GM11168 (cell line): ENCODE results near the gene RAI1.

Experiments
- in situ Hi-C: fragments of 300-500 bp; cut with MboI; formaldehyde crosslinking; loops from one replicate; pipeline ENCODE4 v1.12.0; 2022; ENCODE audit warnings: low sequenced_read_pairs; ENCODE audit not compliant: unreplicated experiment

RAI1 gene

DNA sequence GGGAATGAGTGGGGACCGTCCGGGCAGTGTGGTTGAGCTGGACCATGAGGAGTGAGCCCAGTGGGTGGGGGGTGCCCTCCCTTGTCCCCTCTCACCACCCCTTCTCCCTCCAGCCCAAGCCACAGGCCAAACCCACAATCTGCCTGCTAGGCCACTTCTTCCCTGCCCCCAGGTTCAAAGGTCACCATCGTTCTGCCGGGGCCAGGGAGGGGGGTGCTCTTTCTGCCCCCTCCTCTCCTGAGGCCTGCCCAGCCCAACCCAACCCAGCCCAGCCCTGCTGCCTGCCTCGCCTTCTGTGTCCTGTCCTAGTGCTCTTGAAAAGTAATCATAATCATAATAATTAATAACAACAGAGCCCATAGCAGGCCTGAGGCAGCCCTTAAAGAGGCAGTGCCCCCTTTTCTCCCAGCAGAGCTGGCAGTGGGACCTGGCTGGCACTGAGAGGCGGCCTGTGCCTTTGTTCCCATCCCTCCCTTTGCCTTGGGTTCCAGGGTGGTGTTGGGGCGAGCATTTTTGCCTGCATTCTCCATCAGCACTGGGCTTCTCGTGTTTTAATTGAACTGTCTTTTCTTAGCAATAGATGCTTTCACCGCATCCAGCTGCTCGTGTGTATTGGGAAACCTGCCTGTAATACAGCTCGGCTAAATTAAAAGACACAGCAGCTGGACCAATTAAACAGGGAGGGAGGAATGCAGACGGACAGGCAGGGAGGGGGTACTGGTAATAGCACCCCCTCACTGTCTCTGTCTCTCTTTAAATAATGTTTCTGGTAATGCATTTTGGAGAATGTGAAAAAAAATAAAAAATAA, 108.8 kb downstream of the RAI1 start:
- in situ Hi-C loops, result no loop called here

DNA sequence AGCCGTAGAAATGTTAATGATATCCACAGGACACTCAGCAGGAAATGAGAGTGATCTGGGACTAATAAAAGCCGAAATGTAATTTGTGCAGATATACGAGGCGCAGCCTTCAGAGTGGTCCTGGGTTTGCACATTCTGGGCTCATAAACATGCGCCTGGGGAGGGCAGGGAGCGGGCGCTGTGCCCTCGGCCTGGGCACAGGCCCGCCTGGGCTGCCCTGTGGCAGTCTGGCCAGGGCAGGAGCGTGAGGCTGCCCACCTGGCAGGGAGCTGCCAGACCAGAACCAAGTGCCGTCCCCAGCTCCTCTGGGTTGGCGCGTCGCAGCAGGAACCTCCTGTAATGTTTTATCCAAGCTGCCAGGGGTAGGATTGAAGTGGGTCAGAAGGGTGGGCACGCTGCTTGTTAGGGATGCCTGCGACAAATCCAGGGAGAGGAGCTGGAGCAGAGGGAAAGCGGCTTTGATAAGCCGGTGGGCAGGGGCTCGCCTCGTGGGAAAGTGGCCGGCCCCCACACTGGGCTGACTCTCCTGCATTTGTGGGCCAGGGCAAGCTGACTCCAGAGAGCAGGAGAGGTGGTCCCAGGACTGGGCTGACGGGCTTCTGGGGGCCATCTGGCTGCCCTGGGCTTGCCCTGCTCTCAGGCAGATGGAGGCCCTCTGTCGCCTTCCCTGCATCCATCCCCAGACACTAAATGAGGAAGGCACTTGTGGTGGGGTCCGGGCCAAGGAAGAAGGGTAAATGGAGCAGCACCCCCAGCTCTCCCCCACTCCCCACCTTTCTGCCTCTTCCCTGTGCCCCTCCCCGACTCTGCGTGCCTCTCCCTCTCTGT, 109.6 kb downstream of the RAI1 start:
- in situ Hi-C loops, result no loop called here

DNA sequence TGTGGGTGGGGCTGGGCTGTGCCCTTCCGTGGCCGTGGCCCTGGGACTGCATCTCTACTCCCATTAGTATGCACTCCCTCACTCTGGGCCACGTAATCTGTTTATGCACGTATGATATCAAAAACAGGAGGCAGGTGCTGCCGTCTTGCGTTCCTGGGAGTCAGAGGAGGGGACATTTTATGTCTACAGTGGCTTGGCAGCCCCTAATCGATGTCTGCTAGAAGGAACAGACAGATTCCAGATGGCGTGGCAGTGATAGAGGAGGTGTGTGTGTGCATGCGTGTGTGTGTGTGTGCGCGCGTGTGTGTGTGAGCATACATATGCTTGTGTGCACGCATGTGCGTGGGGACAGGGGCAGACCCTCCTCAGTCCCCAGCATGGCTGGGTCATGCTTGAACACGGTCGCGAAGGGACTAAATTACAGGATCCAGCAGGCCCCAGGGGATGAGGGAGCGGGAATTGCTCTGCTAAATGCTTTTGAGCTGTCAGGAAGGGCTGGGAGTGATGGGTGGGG, 110.8 kb downstream of the RAI1 start:
- in situ Hi-C loops, result no loop called here

DNA sequence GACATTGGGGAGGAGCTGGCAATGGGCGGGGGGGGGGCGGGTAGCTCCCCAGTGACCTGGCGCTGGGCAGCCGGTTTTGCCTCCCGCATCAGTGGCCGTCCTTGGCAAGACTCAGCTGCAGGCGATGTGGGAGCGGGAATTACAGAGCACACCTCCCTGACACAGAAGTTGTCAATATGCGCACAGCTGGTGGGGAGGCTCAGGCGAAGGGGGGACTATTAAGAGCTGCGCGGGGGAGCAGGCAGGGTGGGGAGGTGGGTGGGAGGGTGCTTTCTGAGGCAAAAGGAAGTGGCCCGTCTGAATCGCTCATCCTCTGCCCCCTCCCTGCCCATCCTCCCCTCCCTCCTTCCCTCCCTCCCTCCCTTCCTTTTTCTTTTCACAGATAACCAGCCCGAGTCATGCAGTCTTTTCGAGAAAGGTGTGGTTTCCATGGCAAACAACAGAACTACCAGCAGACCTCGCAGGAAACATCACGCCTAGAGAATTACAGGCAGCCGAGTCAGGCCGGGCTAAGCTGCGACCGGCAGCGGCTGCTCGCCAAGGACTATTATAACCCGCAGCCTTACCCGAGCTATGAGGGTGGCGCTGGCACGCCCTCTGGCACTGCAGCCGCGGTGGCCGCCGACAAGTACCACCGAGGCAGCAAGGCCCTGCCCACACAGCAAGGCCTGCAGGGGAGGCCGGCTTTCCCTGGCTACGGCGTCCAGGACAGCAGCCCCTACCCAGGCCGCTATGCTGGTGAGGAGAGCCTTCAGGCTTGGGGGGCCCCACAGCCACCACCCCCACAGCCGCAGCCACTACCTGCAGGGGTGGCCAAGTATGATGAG, 111.5 kb downstream of the RAI1 start:
- in situ Hi-C loops, result no loop called here

DNA sequence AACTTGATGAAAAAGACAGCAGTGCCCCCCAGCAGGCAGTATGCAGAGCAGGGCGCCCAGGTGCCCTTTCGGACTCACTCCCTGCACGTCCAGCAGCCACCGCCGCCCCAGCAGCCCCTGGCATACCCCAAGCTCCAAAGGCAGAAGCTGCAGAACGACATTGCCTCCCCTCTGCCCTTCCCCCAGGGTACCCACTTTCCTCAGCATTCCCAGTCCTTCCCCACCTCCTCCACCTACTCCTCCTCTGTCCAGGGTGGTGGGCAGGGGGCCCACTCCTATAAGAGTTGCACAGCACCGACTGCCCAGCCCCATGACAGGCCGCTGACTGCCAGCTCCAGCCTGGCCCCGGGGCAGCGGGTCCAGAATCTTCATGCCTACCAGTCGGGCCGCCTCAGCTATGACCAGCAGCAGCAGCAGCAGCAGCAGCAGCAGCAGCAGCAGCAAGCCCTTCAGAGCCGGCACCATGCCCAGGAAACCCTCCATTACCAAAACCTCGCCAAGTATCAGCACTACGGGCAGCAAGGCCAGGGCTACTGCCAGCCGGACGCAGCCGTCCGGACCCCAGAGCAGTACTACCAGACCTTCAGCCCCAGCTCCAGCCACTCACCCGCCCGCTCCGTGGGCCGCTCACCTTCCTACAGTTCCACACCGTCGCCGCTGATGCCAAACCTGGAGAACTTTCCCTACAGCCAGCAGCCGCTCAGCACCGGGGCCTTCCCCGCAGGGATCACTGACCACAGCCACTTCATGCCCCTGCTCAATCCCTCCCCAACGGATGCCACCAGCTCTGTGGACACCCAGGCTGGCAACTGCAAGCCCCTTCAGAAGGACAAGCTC, 112.3 kb downstream of the RAI1 start:
- in situ Hi-C loops, result no loop called here

DNA sequence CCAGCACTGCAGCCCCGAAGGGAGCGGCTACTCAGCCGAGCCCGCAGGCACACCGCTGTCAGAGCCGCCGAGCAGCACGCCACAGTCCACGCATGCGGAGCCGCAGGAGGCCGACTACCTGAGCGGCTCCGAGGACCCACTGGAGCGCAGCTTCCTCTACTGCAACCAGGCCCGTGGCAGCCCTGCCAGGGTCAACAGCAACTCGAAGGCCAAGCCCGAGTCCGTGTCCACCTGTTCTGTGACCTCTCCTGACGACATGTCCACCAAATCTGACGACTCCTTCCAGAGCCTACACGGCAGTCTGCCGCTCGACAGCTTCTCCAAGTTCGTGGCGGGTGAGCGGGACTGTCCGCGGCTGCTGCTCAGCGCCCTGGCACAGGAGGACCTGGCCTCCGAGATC, 113.1 kb downstream of the RAI1 start:
- in situ Hi-C loops, result no loop called here

DNA sequence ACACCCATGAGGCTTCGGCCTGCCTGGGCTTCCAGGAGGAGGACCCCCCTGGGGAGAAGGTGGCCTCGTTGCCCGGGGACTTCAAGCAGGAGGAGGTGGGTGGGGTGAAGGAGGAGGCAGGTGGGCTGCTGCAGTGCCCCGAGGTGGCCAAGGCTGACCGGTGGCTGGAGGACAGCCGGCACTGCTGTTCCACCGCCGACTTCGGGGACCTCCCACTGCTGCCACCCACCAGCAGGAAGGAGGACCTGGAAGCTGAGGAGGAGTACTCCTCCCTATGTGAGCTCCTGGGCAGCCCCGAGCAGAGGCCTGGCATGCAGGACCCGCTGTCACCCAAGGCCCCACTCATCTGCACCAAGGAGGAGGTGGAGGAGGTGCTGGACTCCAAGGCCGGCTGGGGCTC, 114.0 kb downstream of the RAI1 start:
- in situ Hi-C loops, result no loop called here

DNA sequence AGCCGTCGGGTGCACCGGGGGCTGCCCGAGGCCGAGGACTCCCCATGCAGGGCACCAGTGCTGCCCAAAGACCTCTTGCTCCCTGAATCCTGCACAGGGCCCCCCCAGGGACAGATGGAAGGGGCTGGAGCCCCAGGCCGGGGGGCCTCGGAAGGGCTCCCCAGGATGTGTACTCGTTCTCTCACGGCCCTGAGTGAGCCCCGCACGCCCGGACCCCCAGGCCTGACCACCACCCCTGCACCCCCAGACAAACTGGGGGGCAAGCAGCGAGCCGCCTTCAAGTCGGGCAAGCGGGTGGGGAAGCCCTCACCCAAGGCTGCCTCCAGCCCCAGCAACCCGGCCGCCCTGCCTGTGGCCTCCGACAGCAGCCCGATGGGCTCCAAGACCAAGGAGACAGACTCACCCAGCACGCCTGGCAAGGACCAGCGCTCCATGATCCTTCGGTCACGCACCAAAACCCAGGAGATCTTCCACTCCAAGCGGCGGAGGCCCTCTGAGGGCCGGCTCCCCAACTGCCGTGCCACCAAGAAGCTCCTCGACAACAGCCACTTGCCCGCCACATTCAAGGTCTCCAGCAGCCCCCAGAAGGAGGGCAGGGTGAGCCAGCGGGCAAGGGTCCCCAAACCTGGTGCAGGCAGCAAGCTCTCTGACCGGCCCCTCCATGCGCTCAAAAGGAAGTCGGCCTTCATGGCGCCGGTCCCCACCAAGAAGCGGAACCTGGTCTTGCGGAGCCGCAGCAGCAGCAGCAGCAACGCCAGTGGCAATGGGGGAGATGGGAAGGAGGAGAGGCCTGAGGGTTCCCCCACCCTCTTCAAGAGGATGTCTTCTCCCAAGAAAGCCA, 114.9 kb downstream of the RAI1 start:
- in situ Hi-C loops, result no loop called here

DNA sequence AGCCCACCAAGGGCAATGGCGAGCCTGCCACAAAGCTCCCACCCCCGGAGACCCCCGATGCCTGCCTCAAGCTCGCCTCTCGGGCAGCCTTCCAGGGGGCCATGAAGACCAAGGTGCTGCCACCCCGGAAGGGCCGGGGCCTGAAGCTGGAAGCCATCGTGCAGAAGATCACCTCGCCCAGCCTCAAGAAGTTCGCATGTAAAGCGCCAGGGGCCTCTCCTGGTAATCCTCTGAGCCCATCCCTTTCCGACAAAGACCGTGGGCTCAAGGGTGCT, 115.5 kb downstream of the RAI1 start:
- in situ Hi-C loops, result no loop called here

DNA sequence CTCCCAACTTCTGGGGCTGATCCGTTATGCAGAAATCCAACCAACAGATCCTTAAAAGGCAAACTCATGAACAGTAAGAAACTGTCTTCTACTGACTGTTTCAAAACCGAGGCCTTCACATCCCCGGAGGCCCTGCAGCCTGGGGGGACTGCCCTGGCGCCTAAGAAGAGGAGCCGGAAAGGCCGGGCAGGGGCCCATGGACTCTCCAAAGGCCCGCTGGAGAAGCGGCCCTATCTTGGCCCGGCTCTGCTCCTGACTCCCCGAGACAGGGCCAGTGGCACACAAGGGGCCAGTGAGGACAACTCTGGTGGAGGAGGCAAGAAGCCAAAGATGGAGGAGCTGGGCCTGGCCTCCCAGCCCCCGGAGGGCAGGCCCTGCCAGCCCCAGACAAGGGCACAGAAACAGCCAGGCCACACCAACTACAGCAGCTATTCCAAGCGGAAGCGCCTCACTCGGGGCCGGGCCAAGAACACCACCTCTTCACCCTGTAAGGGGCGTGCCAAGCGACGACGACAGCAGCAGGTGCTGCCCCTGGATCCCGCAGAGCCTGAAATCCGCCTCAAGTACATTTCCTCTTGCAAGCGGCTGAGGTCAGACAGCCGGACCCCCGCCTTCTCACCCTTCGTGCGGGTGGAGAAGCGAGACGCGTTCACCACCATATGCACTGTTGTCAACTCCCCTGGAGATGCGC, 116.0 kb downstream of the RAI1 start:
- in situ Hi-C loops, result no loop called here

DNA sequence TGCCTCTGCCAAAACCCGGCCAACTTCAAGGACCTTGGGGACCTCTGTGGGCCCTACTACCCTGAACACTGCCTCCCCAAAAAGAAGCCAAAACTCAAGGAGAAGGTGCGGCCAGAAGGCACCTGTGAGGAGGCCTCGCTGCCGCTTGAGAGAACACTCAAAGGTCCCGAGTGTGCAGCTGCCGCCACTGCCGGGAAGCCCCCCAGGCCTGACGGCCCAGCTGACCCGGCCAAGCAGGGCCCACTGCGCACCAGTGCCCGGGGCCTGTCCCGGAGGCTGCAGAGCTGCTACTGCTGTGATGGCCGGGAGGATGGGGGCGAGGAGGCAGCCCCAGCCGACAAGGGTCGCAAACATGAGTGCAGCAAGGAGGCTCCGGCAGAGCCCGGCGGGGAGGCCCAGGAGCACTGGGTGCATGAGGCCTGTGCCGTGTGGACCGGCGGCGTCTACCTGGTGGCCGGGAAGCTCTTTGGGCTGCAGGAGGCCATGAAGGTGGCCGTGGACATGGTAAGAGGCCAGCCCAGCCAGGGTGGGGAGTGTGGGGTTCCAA, 116.8 kb downstream of the RAI1 start:
- in situ Hi-C loops, result no loop called here

DNA sequence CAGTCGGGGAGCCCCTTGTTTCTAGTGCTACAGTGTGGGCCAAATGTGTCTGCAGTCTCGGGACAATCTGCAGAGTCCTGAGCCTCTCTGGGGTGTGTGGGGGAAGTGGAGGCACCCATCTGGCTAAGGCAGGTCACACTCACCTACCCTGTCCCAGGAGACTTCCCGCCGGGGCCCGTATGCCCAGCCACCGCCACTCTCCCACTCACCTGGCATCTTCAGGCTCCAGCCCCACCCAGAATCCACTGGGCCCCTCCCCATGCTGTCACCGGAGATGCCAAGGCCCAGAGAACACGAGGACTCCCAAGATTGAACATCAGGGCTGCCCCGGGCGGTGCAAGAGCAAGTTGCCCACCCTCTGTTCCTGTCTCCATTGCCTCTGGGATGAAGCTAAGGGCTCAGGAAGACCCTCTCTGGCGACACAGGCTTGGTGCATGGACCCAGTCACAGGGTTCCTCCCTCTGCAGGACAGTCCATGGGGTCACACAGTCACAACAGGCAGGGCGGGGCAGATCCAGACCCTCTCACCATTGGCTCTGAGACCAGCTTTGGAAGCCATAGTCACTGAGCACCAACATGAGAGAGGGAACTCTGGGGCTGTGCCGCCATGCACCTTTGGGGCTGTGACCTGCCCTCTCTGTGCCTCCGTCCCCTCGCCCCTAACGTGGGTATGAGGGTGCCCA, 117.5 kb downstream of the RAI1 start:
- in situ Hi-C loops, result no loop called here

DNA sequence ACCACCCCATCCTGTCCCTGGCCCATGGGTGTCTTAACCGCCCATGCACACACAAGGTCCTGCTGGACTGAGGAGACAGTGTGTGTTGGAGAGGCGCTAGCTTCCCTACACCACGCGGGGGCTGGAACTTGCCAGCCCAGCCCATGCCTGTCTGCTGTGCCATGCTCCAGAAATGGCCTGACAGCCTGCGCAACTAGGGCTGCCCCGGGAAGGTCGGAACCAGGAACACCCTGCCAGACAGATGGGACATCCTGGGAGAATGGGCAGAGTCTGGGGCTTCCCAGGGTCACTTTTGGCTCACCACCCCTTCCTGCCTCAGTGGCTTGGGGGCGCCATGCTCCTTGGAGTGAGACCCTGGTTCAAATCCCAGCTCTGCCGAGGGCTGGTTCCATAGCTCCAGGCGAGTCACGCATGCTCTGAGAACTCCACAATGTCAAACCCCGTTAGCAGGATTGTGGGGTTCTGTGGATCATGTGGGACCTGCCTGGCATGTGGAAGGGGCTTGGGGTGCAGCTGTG, 119.3 kb downstream of the RAI1 start:
- in situ Hi-C loops, result no loop called here

DNA sequence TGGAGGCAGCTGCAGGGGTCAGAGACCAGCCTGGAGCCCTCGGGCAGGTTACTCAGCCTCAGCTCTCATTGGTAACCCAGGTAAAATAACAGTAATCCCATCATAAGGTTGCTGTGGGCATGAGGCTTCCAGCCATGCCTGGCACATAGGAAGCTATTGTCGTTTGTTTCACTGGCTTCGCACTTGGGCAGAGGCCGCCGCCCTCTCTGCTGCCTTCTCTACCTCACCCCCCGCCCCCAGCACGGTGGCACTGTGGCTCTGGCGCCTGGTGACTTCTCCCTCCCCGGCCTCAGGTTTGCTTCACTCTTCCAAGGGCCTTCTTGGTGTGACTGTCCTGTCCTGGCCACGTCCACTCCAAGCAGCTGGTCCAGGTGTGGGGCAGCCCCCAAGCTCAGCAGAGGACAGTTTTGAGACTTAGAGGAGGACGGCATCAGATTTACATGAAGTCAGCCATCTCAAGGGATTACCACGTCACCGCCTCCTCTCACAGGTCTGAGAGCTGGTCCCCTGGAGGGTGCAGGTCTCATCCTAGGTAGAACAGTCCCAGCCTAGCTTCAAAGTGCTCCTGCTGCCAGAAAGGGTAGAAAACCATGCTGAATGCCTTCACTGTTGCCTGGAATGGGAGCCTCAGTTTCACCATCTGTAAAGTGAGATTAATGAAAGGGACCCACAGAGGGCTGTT, 120.7 kb downstream of the RAI1 start:
- in situ Hi-C loops, result no loop called here

DNA sequence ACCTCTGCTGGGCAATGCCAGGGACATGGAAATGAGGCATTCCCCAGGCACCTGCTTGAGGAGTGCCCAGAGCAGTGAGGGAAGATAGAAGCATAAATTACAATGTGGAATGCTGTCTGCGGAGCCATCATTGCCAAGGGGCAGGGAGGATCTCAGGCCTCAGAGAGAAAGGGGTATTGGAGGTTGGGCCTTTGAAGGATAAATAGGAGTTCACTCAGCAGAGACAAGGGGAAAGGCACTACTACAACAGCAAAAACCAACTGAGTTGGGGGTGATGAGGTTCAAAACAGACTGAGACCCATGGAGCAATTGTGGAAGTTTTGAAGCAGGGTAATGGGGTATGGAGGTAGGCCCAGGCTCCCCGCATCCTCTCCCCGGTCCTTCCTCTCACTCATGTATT, 122.7 kb downstream of the RAI1 start:
- in situ Hi-C loops, result no loop called here

DNA sequence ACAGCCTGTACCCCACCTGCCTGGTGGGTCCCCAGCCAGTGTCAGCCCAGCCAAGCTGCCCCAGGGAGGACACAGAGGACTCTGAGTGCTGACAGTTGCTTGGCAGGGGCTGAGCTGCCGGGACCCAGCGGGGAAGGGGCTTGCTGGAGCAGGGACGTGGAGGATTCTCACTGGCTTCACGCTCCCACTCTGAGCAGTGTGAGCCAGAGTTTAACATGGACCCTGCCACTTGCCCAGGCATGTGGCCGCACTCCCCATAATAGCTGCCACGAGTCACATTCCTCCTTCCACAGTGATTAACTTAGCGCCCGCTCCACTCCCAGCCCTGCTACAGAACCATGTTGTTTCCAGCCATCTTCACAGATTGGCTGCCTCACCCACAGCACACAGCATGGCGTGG, 124.3 kb downstream of the RAI1 start:
- in situ Hi-C loops, result loop anchor here (5.0 kb wide), 1 partner anchor 52 kb away; no protein-coding TSS in a partner anchor

DNA sequence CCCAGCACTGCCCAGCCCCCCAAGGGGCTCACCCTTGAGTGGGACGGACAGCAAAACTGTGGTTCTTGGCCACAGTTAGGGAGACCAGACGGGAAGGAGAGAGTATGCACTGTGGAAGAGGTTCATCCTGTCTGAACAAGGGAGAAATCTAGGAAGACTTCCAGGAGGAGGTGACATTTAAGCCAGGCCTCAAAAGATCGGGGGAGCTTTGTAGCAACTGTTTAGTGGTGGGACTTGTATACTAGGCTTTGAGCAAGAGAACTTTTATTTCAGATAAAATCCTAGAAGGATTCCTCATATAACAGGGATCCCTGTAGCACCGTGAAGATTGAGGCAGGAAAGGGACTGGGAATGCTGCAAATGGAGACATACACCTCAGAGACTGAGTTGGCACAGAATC, 124.8 kb downstream of the RAI1 start:
- in situ Hi-C loops, result loop anchor here (5.0 kb wide), 1 partner anchor 51 kb away; no protein-coding TSS in a partner anchor
